ENCODE results near the gene SH3GL1.

DNA sequence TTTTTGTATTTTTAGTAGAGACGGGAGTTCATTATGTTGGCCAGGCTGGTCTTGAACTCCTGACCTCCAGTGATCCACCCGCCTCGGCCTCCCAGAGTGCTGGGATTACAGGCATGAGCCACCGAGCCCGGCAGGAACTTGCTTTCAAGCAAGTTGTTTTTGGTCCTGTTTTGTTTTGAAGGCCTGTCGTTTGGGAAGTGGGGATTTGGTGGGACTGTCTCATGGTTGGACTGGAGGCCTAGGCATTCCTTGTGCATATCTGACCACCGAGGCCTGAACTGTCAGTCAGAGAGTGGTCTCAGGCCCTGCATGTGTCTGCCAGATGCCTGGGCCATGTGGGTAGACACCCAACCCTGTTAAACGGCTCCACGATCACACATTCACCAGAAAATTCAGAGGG, 30.9 kb upstream of the SH3GL1 start:
- TF ChIP-seq, protein P1, sequence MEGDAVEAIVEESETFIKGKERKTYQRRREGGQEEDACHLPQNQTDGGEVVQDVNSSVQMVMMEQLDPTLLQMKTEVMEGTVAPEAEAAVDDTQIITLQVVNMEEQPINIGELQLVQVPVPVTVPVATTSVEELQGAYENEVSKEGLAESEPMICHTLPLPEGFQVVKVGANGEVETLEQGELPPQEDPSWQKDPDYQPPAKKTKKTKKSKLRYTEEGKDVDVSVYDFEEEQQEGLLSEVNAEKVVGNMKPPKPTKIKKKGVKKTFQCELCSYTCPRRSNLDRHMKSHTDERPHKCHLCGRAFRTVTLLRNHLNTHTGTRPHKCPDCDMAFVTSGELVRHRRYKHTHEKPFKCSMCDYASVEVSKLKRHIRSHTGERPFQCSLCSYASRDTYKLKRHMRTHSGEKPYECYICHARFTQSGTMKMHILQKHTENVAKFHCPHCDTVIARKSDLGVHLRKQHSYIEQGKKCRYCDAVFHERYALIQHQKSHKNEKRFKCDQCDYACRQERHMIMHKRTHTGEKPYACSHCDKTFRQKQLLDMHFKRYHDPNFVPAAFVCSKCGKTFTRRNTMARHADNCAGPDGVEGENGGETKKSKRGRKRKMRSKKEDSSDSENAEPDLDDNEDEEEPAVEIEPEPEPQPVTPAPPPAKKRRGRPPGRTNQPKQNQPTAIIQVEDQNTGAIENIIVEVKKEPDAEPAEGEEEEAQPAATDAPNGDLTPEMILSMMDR (IDR thresholded peaks at IDR 0.05) = no peak
- no peak for TF ChIP-seq POLR2A (IDR thresholded peaks at IDR 0.05)

Data from uterus (tissue), 2 donors.